ENCODE results near the gene OR51I2. TPM values are rescaled to one million over a fixed set of nuclear protein-coding genes. Genes with fewer than 3 reads are reported as not detected.

Gene OR51I2
- total RNA-seq, 3 donors from 2014 or later (not counting 1 experiment from before 2014, with no cell fraction given), result not detected

DNA sequence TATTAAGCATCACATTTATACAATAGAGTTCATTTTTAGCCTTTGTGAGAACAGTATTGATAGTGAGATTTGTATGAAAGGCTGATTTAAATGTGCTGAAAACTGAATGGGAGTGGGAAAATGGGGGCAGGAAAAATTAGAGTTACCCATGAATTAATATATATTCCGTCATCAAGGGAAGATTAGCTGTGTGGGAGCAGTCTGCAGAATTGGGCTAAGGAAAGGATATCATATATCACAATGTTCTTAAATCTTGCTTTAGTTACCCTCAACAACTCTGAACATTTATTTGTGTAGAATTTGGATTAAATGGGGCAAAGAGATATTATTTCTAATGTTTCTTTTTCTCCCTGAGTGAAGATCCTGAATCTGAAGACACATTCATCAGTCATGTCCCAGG, 27.3 kb upstream of the OR51I2 start, which contains the start of gene OR51Q1:
Gene OR51Q1 (plus strand): TSS at position 301 of the 400 bp plus-strand sequence. CDS start 90 bp downstream, at position 391.
- H3K9me3 ChIP-seq (ENCODE audit: control insufficient read depth, insufficient read depth, low read length), result no peaks in the 10 kb centered on the region
- intact Hi-C loops (cut with micrococcal nuclease), result no loop called here
- ATAC-seq, result no peak

DNA sequence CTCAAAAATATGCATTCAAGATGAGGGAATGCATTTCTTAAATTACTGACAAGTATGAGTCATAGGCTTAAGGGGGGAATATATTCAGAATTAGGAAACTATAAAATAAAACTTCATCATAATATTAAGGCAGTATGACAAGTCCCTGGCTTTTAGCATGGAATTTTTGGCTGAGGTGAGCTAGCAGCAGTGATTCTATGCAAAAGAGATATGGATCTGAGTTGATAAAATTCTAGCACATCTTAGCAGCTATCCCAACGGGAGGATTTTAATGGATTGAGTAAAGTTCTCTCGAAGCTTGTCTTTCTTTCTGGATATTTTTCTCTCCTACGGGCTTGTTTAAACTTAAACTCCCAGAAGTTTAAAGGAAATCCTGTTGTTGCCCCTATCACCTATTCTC, 26.0 kb upstream of the OR51I2 start:
- no peak overlapping the region for H3K27ac ChIP-seq (ENCODE audit: low read length)
- H3K36me3 Mint-ChIP-seq, result no peaks in the 10 kb centered on the region
- no peaks in the 10 kb centered on the region for H3K36me3 ChIP-seq (ENCODE audit: control insufficient read depth, insufficient read depth, low read length)
- intact Hi-C loops (cut with micrococcal nuclease), result no loop called here
- no peaks in the 10 kb centered on the region for H3K9me3 ChIP-seq (ENCODE audit: control insufficient read depth, insufficient read depth, low read length)
- TF ChIP-seq, protein P1, sequence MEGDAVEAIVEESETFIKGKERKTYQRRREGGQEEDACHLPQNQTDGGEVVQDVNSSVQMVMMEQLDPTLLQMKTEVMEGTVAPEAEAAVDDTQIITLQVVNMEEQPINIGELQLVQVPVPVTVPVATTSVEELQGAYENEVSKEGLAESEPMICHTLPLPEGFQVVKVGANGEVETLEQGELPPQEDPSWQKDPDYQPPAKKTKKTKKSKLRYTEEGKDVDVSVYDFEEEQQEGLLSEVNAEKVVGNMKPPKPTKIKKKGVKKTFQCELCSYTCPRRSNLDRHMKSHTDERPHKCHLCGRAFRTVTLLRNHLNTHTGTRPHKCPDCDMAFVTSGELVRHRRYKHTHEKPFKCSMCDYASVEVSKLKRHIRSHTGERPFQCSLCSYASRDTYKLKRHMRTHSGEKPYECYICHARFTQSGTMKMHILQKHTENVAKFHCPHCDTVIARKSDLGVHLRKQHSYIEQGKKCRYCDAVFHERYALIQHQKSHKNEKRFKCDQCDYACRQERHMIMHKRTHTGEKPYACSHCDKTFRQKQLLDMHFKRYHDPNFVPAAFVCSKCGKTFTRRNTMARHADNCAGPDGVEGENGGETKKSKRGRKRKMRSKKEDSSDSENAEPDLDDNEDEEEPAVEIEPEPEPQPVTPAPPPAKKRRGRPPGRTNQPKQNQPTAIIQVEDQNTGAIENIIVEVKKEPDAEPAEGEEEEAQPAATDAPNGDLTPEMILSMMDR (IDR thresholded peaks at IDR 0.05), result no peak
- peaks cover 8 to 10% of the 10 kb centered on the region in 2 donors for H3K27me3 Mint-ChIP-seq (ENCODE audit: low read depth in 2 of 2)
- WGBS (ENCODE audit: insufficient coverage), result 82% methylated on average over 3 of the region's 3 CpGs
- no peak overlapping the region for H3K27ac Mint-ChIP-seq
- no peaks in the 10 kb centered on the region for H3K4me1 Mint-ChIP-seq
- DNase-seq (no peak), ATAC-seq (no peak)
- H3K9me3 Mint-ChIP-seq, result peaks cover 0 to 5% of the 10 kb centered on the region in 2 donors
- peaks cover 2% of the 10 kb centered on the region for H3K27me3 ChIP-seq (ENCODE audit: control insufficient read depth, insufficient read depth, low read length)
- no peak overlapping the region for H3K4me3 ChIP-seq (ENCODE audit: low read length)
- no peak overlapping the region for H3K4me3 Mint-ChIP-seq
- H3K4me1 ChIP-seq (ENCODE audit: control insufficient read depth, insufficient read depth, low read length), result no peaks in the 10 kb centered on the region

More for the DNA sequence above, 27.3 kb upstream of the OR51I2 start, which contains the start of gene OR51Q1:
- H3K4me3 Mint-ChIP-seq, result no peak within 1 kb of the TSS
- TF ChIP-seq, protein P1 (IDR thresholded peaks at IDR 0.05), result no peak
- H3K4me1 ChIP-seq (ENCODE audit: control insufficient read depth, insufficient read depth, low read length), result no peaks in the 10 kb centered on the region
- H3K9me3 Mint-ChIP-seq, result peaks cover 0 to 5% of the 10 kb centered on the region in 2 donors
- peaks cover 2% of the 10 kb centered on the region for H3K27me3 ChIP-seq (ENCODE audit: control insufficient read depth, insufficient read depth, low read length)
- no peak within 1 kb of the TSS for H3K27ac Mint-ChIP-seq
- H3K4me1 Mint-ChIP-seq, result no peaks in the 10 kb centered on the region
- H3K27me3 Mint-ChIP-seq (ENCODE audit: low read depth in 2 of 2), result peaks cover 4 to 5% of the 10 kb centered on the region in 2 donors
- no peak for DNase-seq
- H3K27ac ChIP-seq (ENCODE audit: low read length), result no peak within 1 kb of the TSS
- no peaks in the 10 kb centered on the region for H3K36me3 ChIP-seq (ENCODE audit: control insufficient read depth, insufficient read depth, low read length)
- H3K36me3 Mint-ChIP-seq, result no peaks in the 10 kb centered on the region
- no peak within 1 kb of the TSS for H3K4me3 ChIP-seq (ENCODE audit: low read length)
- no CpG with 5 or more reads among the region's 1 CpG for WGBS (ENCODE audit: insufficient coverage)

DNA sequence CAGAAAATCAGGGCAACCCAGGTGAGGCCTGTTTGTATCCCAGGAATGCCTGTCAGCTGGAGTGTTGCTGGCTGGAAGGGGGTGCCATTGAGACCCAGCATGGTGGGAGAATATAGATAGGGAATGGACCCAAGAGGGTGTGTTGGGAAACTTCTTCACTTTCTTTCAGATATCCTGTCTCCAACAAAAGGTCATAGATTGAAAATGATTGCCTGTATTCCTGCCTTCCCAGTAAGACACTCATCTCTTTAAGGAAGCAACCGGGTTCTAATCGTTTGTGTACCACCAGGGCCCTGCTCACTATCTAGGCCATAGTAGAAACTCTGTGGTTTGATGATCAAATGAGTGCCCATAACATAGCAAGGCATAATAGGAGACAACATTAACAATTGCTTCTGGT, 7.7 kb upstream of the OR51I2 start, which contains the start of gene OR51I1:
Gene OR51I1 (minus strand): TSS at position 101 of the 400 bp plus-strand sequence. CDS start 0 bp downstream, at position 101.
- DNase-seq (no peak), ATAC-seq (no peak)
- H3K4me1 Mint-ChIP-seq, result no peaks in the 10 kb centered on the region
- H3K36me3 ChIP-seq (ENCODE audit: control insufficient read depth, insufficient read depth, low read length), result no peaks in the 10 kb centered on the region
- H3K27me3 Mint-ChIP-seq (ENCODE audit: low read depth in 2 of 2), result peaks cover 11 to 14% of the 10 kb centered on the region in 2 donors
- H3K9me3 ChIP-seq (ENCODE audit: control insufficient read depth, insufficient read depth, low read length), result no peaks in the 10 kb centered on the region
- peaks cover 0 to 2% of the 10 kb centered on the region in 2 donors for H3K9me3 Mint-ChIP-seq
- TF ChIP-seq, protein P1 (IDR thresholded peaks at IDR 0.05), result no peak
- 46% methylated on average over 2 of the region's 2 CpGs for WGBS (ENCODE audit: insufficient coverage)
- intact Hi-C loops (cut with micrococcal nuclease), result no loop called here
- H3K4me3 ChIP-seq (ENCODE audit: low read length), result no peak within 1 kb of the TSS
- H3K27ac Mint-ChIP-seq, result no peak within 1 kb of the TSS
- H3K36me3 Mint-ChIP-seq, result no peaks in the 10 kb centered on the region
- no peaks in the 10 kb centered on the region for H3K4me1 ChIP-seq (ENCODE audit: control insufficient read depth, insufficient read depth, low read length)
- H3K27me3 ChIP-seq (ENCODE audit: control insufficient read depth, insufficient read depth, low read length), result no peaks in the 10 kb centered on the region
- no peak within 1 kb of the TSS for H3K27ac ChIP-seq (ENCODE audit: low read length)
- H3K4me3 Mint-ChIP-seq, result no peak within 1 kb of the TSS
